Duodenal mucosa (tissue), 2 donors: ENCODE results near the gene PSMD13.
"Not testable (repeated sequence)": the region's sequence is repeated elsewhere in the genome, so short reads cannot be mapped to it uniquely, and the experiment has no call there.

ENCODE experiments used
- H3K27ac ChIP-seq: one replicate; pipeline ENCODE4 v1.7.0; 2013; ENCODE audit warnings: low read depth, low read length
- H3K27me3 ChIP-seq, 2 donors: one replicate each; pipeline ENCODE4 v1.7.0; 2013; ENCODE audit warnings: low read length in 2 of 2, control low read depth in 1 of 2; ENCODE audit not compliant: insufficient read depth in 2 of 2, control insufficient read depth in 1 of 2
- H3K36me3 ChIP-seq, 2 donors: one replicate each; pipeline ENCODE4 v1.7.0; 2013; ENCODE audit warnings: low read length in 2 of 2, control low read depth in 1 of 2; ENCODE audit not compliant: insufficient read depth in 2 of 2, control insufficient read depth in 1 of 2
- H3K4me1 ChIP-seq, 2 donors: one replicate each; pipeline ENCODE4 v1.7.0; 2013; ENCODE audit warnings: low read length in 2 of 2, control low read depth in 1 of 2; ENCODE audit not compliant: insufficient read depth in 2 of 2, control insufficient read depth in 1 of 2
- H3K4me3 ChIP-seq, 2 donors: one replicate each; pipeline ENCODE4 v1.7.0; 2013; ENCODE audit warnings: low read length in 2 of 2, low read depth in 1 of 2
- H3K9ac ChIP-seq, 2 donors: one replicate each; pipeline ENCODE4 v1.7.0; 2013; ENCODE audit warnings: low read length in 2 of 2, low read depth in 1 of 2
- H3K9me3 ChIP-seq, 2 donors: one replicate each; pipeline ENCODE4 v1.7.0; 2013; ENCODE audit warnings: low read length in 2 of 2, control low read depth in 1 of 2; ENCODE audit not compliant: control insufficient read depth in 1 of 2

The PSMD13 gene

GRCh38 chr11:236774-237767, at the start of gene PSMD13:
TSS of gene PSMD13 (plus strand) at chr11:236976. CDS start at chr11:237050, 74 bp downstream.
- H3K4me3 ChIP-seq: peak within 1 kb of the TSS; percentile 85 to 97
- peaks cover 19 to 23% of the 10 kb centered on the region in 2 donors for H3K4me1 ChIP-seq

GRCh38 chr11:189200-189783, 47.5 kb upstream of the PSMD13 start:
- not testable (repeated sequence) for H3K4me3 ChIP-seq, H3K9me3 ChIP-seq, H3K36me3 ChIP-seq, H3K27me3 ChIP-seq, H3K9ac ChIP-seq, H3K27ac ChIP-seq, H3K4me1 ChIP-seq

More at GRCh38 chr11:236774-237767, at the start of gene PSMD13:
- H3K9me3 ChIP-seq: no peaks in the 10 kb centered on the region
- H3K36me3 ChIP-seq: peaks cover 7 to 24% of the 10 kb centered on the region in 2 donors
- H3K27ac ChIP-seq: peak within 1 kb of the TSS; percentile 99
- peak within 1 kb of the TSS; percentile 87 to 98 for H3K9ac ChIP-seq
- no peaks in the 10 kb centered on the region for H3K27me3 ChIP-seq

DNA sequence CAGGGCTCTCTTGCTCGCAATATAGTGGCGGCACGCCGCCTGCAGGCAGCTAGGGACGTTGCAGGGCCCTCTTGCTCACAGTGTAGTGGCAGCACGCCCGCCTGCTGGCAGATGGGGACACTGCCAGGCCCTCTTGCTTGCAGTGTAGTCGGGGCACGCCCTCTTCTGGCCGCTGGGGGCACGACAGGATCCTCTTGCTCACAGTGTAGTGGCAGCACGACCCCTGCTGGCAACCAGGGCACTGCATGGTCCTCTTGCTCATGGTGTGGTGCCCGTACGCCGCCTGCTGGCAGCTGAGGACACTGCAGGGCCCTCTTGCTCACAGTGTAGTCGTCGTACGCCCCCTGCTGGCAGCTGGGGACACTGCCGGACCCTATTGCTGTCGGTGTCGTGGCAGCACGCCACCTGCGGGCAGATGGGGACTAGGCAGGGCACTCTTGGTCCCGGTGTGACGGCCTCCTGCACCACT, 46.9 kb upstream of the PSMD13 start:
- H3K4me1 ChIP-seq, H3K9me3 ChIP-seq, H3K27me3 ChIP-seq, H3K36me3 ChIP-seq, H3K9ac ChIP-seq, H3K27ac ChIP-seq, H3K4me3 ChIP-seq: not testable (repeated sequence)

DNA sequence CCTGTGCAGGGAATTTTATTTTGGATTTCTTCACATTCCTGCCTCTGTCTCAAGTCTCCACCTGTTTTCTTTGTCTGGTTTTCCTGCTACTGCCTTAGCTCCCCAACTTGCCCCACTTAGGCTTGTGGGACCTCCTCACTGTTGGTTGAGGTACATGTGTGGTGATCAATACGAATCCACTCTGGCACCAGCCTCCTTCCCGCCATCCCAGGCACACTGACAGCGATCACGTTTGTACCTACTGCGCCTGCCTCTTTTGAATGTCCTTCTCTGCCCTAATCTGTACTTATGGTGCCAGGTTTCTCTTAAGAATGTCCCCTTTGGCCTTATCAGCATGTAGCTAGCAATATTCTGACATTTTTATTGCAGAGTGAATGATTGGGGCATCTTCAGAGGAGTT, 46.2 kb upstream of the PSMD13 start:
- H3K4me1 ChIP-seq, H3K9ac ChIP-seq, H3K27ac ChIP-seq: not testable (repeated sequence)

DNA sequence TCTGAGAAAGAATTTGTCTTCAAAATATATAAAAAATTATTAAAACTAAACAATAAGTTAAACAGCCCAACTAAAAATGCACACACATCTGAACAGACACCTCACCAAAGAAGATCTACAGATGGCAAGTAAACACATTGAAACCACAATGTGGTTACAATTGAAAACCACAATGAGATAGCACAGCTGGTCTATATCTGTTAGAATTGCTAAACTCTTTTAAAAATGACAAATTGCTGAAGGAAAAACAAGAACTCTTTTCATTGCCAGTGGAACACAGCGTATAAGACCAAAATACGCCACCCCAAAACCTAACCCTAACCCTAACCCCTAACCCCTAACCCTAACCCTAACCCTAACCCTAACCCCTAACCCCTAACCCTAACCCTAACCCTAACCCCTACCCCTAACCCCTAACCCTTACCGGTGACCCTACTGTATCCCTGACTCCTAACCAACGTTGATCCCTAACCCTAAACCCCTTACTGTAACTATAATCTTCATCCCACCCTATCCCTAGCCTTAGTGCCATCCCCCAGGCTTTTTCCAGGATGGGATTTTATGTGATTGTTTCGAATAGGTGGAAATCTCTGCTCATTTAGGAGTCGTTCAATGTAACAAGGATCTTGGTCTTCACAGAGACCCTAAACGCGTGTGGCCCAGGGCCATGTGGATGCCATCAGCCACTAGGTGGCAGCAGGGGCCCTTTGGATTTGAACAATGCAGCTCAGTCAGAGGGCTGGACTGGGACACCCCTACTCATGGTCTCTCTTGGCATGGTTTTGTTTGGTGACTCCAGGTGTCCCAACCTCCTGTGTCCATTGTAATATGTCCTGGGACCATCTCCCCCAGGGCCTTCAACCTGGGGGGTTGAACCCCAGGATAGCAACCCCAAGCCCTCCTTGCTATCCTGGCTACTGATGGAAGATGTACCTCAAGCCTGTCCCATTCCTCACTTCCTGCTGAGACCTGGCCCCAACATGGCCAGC, 45.0 kb upstream of the PSMD13 start:
- H3K27me3 ChIP-seq, H3K4me3 ChIP-seq, H3K9ac ChIP-seq, H3K36me3 ChIP-seq, H3K27ac ChIP-seq, H3K9me3 ChIP-seq, H3K4me1 ChIP-seq: not testable (repeated sequence)

More for the DNA sequence above, 46.2 kb upstream of the PSMD13 start:
- H3K27me3 ChIP-seq, H3K9me3 ChIP-seq, H3K4me3 ChIP-seq, H3K36me3 ChIP-seq: not testable (repeated sequence)

DNA sequence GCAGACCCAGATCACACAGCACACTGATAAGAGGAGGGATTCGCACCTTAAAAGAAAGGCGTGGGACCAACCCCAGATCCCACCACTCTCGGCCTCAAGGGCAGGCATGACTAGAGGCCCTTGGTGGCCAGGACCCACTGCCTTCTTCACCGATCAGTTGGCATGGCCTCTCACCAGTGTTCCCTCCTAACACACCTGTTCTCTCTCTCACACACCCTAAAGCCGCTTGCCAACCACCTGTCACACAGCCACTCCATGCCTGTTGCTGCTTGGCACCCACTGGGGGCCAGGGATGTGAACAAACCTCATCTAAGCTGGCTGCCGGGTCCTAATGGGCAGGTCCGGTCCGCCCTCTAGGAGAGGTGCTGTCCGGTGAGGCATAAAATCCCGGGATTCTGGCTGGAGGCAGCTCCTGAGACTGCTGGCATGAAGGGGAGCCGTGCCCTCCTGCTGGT, 44.1 kb upstream of the PSMD13 start, which contains the start of gene SCGB1C1:
SCGB1C1 (plus strand) TSS at position 405 of the 455 bp plus-strand sequence; CDS start at position 427, 22 bp downstream.
- H3K4me3 ChIP-seq, H3K4me1 ChIP-seq, H3K36me3 ChIP-seq, H3K27ac ChIP-seq, H3K9me3 ChIP-seq, H3K27me3 ChIP-seq, H3K9ac ChIP-seq: not testable (repeated sequence)

GRCh38 chr11:193481-193880, 43.3 kb upstream of the PSMD13 start:
- H3K4me3 ChIP-seq, H3K4me1 ChIP-seq, H3K27ac ChIP-seq, H3K27me3 ChIP-seq, H3K9ac ChIP-seq, H3K36me3 ChIP-seq, H3K9me3 ChIP-seq: not testable (repeated sequence)

GRCh38 chr11:196786-197731, 39.7 kb upstream of the PSMD13 start:
- H3K27me3 ChIP-seq: no peaks in the 10 kb centered on the region
- no peak overlapping the region for H3K9ac ChIP-seq
- no peak overlapping the region for H3K4me3 ChIP-seq
- peaks cover 0 to 5% of the 10 kb centered on the region in 2 donors for H3K36me3 ChIP-seq
- no peaks in the 10 kb centered on the region for H3K9me3 ChIP-seq
- H3K27ac ChIP-seq: no peak overlapping the region
- peaks cover 0 to 9% of the 10 kb centered on the region in 2 donors for H3K4me1 ChIP-seq

- H3K36me3 ChIP-seq: peaks cover 0 to 13% of the 10 kb centered on the region in 2 donors
- no peaks in the 10 kb centered on the region for H3K9me3 ChIP-seq
- no peak overlapping the region for H3K4me3 ChIP-seq
- H3K27ac ChIP-seq: no peak overlapping the region
- H3K9ac ChIP-seq: no peak overlapping the region
- no peaks in the 10 kb centered on the region for H3K27me3 ChIP-seq
- peaks cover 0 to 15% of the 10 kb centered on the region in 2 donors for H3K4me1 ChIP-seq
These were observed 39.0 kb upstream of the PSMD13 start for GRCh38 chr11:197741-198235.
